HepG2 (cell line): ENCODE measurements around the gene ATP23. TPM values are rescaled to one million over a fixed set of nuclear protein-coding genes. Genes with fewer than 3 reads are reported as not detected.

Source experiments
- ARNT ChIP-seq: fragments of 450-650 bp; IDR thresholded peaks from 2 replicates; pipeline ENCODE4 v1.6.1; 2017
- CCDC6 ChIP-seq: sonication (generic); formaldehyde crosslinking; IDR thresholded peaks from 2 replicates; pipeline ENCODE4 v1.8.1; 2022; ENCODE audit warnings: mild to moderate bottlenecking, missing genetic modification reagents, moderate library complexity
- DDIT3 ChIP-seq: sonication (generic); formaldehyde crosslinking; IDR thresholded peaks from 2 replicates; pipeline ENCODE4 v1.4.0; 2020; ENCODE audit warnings: mild to moderate bottlenecking, missing genetic modification reagents
- FOXO4 ChIP-seq: sonication (generic); formaldehyde crosslinking; conservative IDR thresholded peaks from 2 replicates; pipeline ENCODE4 v1.8.1; 2023; ENCODE audit warnings: missing genetic modification reagents
- IKZF4 ChIP-seq: sonication (generic); formaldehyde crosslinking; IDR thresholded peaks from 2 replicates; pipeline ENCODE4 v1.5.1; 2020; ENCODE audit warnings: borderline replicate concordance, mild to moderate bottlenecking, low read depth, missing genetic modification reagents; ENCODE audit errors: not compliant biosample characterization
- KDM5B ChIP-seq: sonication (generic); formaldehyde crosslinking; IDR thresholded peaks from 2 replicates; pipeline ENCODE4 v1.4.0; 2020; ENCODE audit warnings: missing genetic modification reagents, mild to moderate bottlenecking, borderline replicate concordance
- KLF16 ChIP-seq, 2 experiments: sonication (generic) in 1 of 2; formaldehyde crosslinking in 1 of 2; IDR thresholded peaks; 2 replicates each; pipeline versions ENCODE4 v1.6.1 to v1.8.0; 2016 to 2023; ENCODE audit warnings: missing genetic modification reagents in 2 of 2, missing compliant biosample characterization in 1 of 2
- MXD1 ChIP-seq: sonication (generic); formaldehyde crosslinking; IDR thresholded peaks from 2 replicates; pipeline ENCODE4 v1.4.0; 2020; ENCODE audit warnings: mild to moderate bottlenecking, missing genetic modification reagents
- NCOR1 ChIP-seq: fragments of 200-600 bp; sonication (generic); IDR thresholded peaks from 2 replicates; pipeline ENCODE4 v1.7.0; 2017; ENCODE audit warnings: antibody characterized with exemption, low read length, borderline replicate concordance
- NFIB ChIP-seq: sonication (generic); formaldehyde crosslinking; IDR thresholded peaks from 2 replicates; pipeline ENCODE4 v1.9.0; 2021; ENCODE audit warnings: missing genetic modification reagents, mild to moderate bottlenecking, borderline replicate concordance
- REL ChIP-seq: sonication (generic); formaldehyde crosslinking; conservative IDR thresholded peaks from 2 replicates; pipeline ENCODE4 v1.8.0; 2022; ENCODE audit warnings: mild to moderate bottlenecking, missing genetic modification reagents, moderate library complexity
- TEAD3 ChIP-seq: optimal IDR thresholded peaks from 2 replicates; pipeline ENCODE3; 2016; ENCODE audit warnings: borderline replicate concordance
- ZNF432 ChIP-seq: sonication (generic); formaldehyde crosslinking; IDR thresholded peaks from 2 replicates; pipeline ENCODE4 v1.5.0; 2020; ENCODE audit warnings: missing genetic modification reagents, mild to moderate bottlenecking, borderline replicate concordance
- ZNF577 ChIP-seq: sonication (generic); formaldehyde crosslinking; IDR thresholded peaks from 2 replicates; pipeline ENCODE4 v1.4.0; 2020; ENCODE audit warnings: mild to moderate bottlenecking, low read depth, missing genetic modification reagents, borderline replicate concordance
- ZNF629 ChIP-seq: sonication (generic); formaldehyde crosslinking; conservative IDR thresholded peaks from 2 replicates; pipeline ENCODE4 v1.5.0; 2020; ENCODE audit warnings: missing genetic modification reagents
- ZNF691 ChIP-seq: sonication (generic); formaldehyde crosslinking; IDR thresholded peaks from 2 replicates; pipeline ENCODE4 v1.4.0; 2020; ENCODE audit warnings: missing genetic modification reagents, low read depth, mild to moderate bottlenecking, borderline replicate concordance
- ZNF724P ChIP-seq: sonication (generic); formaldehyde crosslinking; IDR thresholded peaks from 2 replicates; pipeline ENCODE4 v1.8.0; 2022; ENCODE audit warnings: missing genetic modification reagents, borderline replicate concordance
- polyA plus RNA-seq, 8 experiments: library from polyadenylated mRNA; depleted of rRNA in 3 of 8; stranded (reverse) in 7 of 8; unstranded in 1 of 8; fragments of >200 nt; fragmentation: Illumina TruSeq in 4 of 8; extraction: Trizol in 4 of 8; gene quantifications; 2 replicates each; pipeline versions ENCODE4 v1.2.1 to v1.2.3, GENCODE V29; 2011 to 2016; ENCODE audit warnings: low read depth in 4 of 8, missing spikeins in 1 of 8, mixed read lengths in 1 of 8; ENCODE audit not compliant: insufficient read depth in 1 of 8
- total RNA-seq, 5 experiments: library from RNA; depleted of rRNA; stranded (reverse); fragments of >200 nt; fragmentation: Illumina TruSeq; extraction: Trizol; gene quantifications; 2 replicates each; pipeline ENCODE4 v1.2.3, GENCODE V29; 2016; ENCODE audit warnings: low read depth in 1 of 5
- TF ChIP-seq, protein P1 (sequence below): IDR thresholded peaks from 2 replicates; pipeline ENCODE4 v1.6.1; 2018; ENCODE audit warnings: missing genetic modification reagents, mild to moderate bottlenecking, missing compliant biosample characterization
- TF ChIP-seq, protein P2 (sequence below): sonication (generic); formaldehyde crosslinking; IDR thresholded peaks from 2 replicates; pipeline ENCODE4 v1.5.0; 2020; ENCODE audit warnings: mild to moderate bottlenecking, missing genetic modification reagents, moderate library complexity

Gene ATP23
- total and polyA plus RNA-seq, 2 of the 13 experiments (the other 11 are each of a cell fraction or from before 2014, with no cell fraction given): 12.1 to 14.7 TPM

- no peak for TF ChIP-seq FOXO4 (CRISPR knock-in tag)
- TF ChIP-seq REL (CRISPR knock-in tag): no peak
- peak; percentile 74; the same call in 1 of the 2 replicates for TF ChIP-seq MXD1
- no peak for TF ChIP-seq DDIT3 (CRISPR knock-in tag)
- no peak for TF ChIP-seq ZNF432 (CRISPR knock-in tag)
- TF ChIP-seq ZNF691 (CRISPR knock-in tag): no peak; the same call in 1 of the 2 replicates
- no peak for TF ChIP-seq ZNF629 (CRISPR knock-in tag)
- no peak for TF ChIP-seq NCOR1
- TF ChIP-seq ZNF577 (CRISPR knock-in tag): no peak
- no peak; the same call in 1 of the 2 replicates for TF ChIP-seq ZNF724P (CRISPR knock-in tag)
- no peak for TF ChIP-seq ARNT
- no peak for TF ChIP-seq TEAD3 (CRISPR knock-in tag)
- peak; percentile 53; the same call in 1 of the 2 replicates for TF ChIP-seq CCDC6 (CRISPR knock-in tag)
- TF ChIP-seq, protein P1, sequence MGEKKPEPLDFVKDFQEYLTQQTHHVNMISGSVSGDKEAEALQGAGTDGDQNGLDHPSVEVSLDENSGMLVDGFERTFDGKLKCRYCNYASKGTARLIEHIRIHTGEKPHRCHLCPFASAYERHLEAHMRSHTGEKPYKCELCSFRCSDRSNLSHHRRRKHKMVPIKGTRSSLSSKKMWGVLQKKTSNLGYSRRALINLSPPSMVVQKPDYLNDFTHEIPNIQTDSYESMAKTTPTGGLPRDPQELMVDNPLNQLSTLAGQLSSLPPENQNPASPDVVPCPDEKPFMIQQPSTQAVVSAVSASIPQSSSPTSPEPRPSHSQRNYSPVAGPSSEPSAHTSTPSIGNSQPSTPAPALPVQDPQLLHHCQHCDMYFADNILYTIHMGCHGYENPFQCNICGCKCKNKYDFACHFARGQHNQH (CRISPR knock-in tag): no peak
- TF ChIP-seq, protein P2, sequence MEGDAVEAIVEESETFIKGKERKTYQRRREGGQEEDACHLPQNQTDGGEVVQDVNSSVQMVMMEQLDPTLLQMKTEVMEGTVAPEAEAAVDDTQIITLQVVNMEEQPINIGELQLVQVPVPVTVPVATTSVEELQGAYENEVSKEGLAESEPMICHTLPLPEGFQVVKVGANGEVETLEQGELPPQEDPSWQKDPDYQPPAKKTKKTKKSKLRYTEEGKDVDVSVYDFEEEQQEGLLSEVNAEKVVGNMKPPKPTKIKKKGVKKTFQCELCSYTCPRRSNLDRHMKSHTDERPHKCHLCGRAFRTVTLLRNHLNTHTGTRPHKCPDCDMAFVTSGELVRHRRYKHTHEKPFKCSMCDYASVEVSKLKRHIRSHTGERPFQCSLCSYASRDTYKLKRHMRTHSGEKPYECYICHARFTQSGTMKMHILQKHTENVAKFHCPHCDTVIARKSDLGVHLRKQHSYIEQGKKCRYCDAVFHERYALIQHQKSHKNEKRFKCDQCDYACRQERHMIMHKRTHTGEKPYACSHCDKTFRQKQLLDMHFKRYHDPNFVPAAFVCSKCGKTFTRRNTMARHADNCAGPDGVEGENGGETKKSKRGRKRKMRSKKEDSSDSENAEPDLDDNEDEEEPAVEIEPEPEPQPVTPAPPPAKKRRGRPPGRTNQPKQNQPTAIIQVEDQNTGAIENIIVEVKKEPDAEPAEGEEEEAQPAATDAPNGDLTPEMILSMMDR (CRISPR knock-in tag): peak; percentile 22
- TF ChIP-seq KLF16 (CRISPR knock-in tag; IDR thresholded peaks at IDR 0.05): peak in 1 of 2 experiments; percentile 56; a peak in 1 of 4 replicates
- TF ChIP-seq IKZF4 (CRISPR knock-in tag): no peak
- TF ChIP-seq KDM5B (CRISPR knock-in tag): peak; percentile 88
- TF ChIP-seq NFIB: no peak
Measured at GRCh38 chr12:57941165-57941894, at the start of gene ATP23 (continued).
